ENCODE data around the gene PLEKHD1.

The PLEKHD1 gene

DNA sequence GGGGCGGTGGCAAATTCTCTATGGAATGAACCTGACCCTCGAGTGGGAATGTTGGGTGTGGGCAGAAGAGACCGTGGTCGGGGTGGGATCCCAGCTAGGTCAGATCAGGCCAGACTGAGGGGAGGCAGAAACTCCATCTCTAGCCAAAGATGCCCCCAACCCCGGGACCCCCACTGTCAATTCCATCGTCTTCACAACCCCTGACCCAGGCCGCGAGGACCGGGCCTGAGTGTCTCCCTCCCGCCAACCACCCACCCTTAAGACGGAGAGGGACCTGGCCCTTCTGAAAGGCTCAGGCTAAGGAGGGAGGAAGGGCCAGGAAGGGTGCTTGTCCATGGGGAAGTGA is 760 bp downstream of the PLEKHD1 start:
- TF ChIP-seq CEBPB (IDR thresholded peaks at IDR 0.05): no peak
- TF ChIP-seq ZBTB7A (IDR thresholded peaks at IDR 0.05; ENCODE audit: low read depth): no peak
- no peak for TF ChIP-seq TEAD4 (IDR thresholded peaks at IDR 0.05)
- TF ChIP-seq FOXM1 (IDR thresholded peaks at IDR 0.05; ENCODE audit: borderline replicate concordance, low read depth): no peak
- TF ChIP-seq EP300 (IDR thresholded peaks at IDR 0.05; ENCODE audit: borderline replicate concordance): no peak

DNA sequence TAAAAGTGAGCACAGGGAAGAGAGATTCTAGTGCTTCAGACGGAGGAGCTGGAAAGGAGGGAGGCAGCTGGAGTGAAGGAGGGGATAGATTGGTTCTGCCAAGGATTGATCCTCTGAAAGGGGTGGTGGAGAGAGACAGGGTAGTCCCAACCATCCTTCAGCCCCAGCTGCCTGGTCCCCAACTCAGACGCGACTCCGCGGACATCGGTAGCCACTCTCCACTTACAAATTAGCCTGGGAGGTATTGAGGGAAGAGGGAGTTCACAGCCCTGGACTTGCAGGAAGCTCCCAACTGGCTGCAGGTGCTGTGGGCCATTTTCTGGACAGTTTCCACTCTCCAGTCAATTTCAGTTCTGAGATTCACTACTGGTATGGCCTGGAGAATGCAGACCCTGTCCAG is 1.2 kb downstream of the PLEKHD1 start:
- TF ChIP-seq CEBPB (IDR thresholded peaks at IDR 0.05) (no peak), TAF1 (IDR thresholded peaks at IDR 0.05; ENCODE audit: low read depth) (no peak), RAD21 (IDR thresholded peaks at IDR 0.05; ENCODE audit: low read depth) (no peak), YY1 (IDR thresholded peaks at IDR 0.05; ENCODE audit: low read depth) (no peak), TEAD4 (IDR thresholded peaks at IDR 0.05) (no peak), TCF12 (IDR thresholded peaks at IDR 0.05; ENCODE audit: low read depth) (no peak), CREB1 (IDR thresholded peaks at IDR 0.05; ENCODE audit: low read depth) (no peak), EP300 (IDR thresholded peaks at IDR 0.05; ENCODE audit: borderline replicate concordance) (no peak), NFIC (IDR thresholded peaks at IDR 0.05) (no peak), ZBTB7A (IDR thresholded peaks at IDR 0.05; ENCODE audit: low read depth) (no peak), FOXM1 (IDR thresholded peaks at IDR 0.05; ENCODE audit: borderline replicate concordance, low read depth) (no peak), EGR1 (IDR thresholded peaks at IDR 0.05) (no peak)
- TF ChIP-seq, protein P1, sequence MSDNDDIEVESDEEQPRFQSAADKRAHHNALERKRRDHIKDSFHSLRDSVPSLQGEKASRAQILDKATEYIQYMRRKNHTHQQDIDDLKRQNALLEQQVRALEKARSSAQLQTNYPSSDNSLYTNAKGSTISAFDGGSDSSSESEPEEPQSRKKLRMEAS (IDR thresholded peaks at IDR 0.05): no peak
- TF ChIP-seq, protein P2, sequence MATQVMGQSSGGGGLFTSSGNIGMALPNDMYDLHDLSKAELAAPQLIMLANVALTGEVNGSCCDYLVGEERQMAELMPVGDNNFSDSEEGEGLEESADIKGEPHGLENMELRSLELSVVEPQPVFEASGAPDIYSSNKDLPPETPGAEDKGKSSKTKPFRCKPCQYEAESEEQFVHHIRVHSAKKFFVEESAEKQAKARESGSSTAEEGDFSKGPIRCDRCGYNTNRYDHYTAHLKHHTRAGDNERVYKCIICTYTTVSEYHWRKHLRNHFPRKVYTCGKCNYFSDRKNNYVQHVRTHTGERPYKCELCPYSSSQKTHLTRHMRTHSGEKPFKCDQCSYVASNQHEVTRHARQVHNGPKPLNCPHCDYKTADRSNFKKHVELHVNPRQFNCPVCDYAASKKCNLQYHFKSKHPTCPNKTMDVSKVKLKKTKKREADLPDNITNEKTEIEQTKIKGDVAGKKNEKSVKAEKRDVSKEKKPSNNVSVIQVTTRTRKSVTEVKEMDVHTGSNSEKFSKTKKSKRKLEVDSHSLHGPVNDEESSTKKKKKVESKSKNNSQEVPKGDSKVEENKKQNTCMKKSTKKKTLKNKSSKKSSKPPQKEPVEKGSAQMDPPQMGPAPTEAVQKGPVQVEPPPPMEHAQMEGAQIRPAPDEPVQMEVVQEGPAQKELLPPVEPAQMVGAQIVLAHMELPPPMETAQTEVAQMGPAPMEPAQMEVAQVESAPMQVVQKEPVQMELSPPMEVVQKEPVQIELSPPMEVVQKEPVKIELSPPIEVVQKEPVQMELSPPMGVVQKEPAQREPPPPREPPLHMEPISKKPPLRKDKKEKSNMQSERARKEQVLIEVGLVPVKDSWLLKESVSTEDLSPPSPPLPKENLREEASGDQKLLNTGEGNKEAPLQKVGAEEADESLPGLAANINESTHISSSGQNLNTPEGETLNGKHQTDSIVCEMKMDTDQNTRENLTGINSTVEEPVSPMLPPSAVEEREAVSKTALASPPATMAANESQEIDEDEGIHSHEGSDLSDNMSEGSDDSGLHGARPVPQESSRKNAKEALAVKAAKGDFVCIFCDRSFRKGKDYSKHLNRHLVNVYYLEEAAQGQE (IDR thresholded peaks at IDR 0.05; ENCODE audit: low read depth): no peak
- TF ChIP-seq, protein P3, sequence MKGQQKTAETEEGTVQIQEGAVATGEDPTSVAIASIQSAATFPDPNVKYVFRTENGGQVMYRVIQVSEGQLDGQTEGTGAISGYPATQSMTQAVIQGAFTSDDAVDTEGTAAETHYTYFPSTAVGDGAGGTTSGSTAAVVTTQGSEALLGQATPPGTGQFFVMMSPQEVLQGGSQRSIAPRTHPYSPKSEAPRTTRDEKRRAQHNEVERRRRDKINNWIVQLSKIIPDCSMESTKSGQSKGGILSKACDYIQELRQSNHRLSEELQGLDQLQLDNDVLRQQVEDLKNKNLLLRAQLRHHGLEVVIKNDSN (IDR thresholded peaks at IDR 0.05): no peak

DNA sequence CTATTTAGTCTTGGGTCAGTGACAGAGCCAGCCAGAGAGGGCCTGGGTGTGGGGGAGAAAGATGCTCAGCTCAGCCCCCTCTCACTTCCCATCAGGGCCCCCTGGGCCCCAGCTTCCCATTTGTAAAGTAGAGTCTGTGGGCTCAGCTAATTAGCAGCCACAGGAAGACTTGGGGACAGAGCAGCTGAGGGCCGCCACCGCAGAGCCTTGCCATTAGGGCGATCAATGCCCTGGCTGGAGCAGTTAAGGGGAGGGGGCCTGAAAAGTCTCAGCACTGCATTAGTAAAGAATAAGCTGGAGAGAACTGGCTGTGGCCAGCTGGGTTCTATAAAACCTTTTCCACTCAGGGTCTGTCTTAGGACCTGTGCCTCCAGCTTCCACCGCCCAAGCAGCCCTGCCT is 2.7 kb downstream of the PLEKHD1 start:
- TF ChIP-seq RAD21 (IDR thresholded peaks at IDR 0.05; ENCODE audit: low read depth) (no peak), ZBTB7A (IDR thresholded peaks at IDR 0.05; ENCODE audit: low read depth) (no peak), CEBPB (IDR thresholded peaks at IDR 0.05) (no peak), EP300 (IDR thresholded peaks at IDR 0.05; ENCODE audit: borderline replicate concordance) (no peak), TAF1 (IDR thresholded peaks at IDR 0.05; ENCODE audit: low read depth) (no peak), YY1 (IDR thresholded peaks at IDR 0.05; ENCODE audit: low read depth) (no peak), NFIC (IDR thresholded peaks at IDR 0.05) (no peak), CREB1 (IDR thresholded peaks at IDR 0.05; ENCODE audit: low read depth) (no peak), FOXM1 (IDR thresholded peaks at IDR 0.05; ENCODE audit: borderline replicate concordance, low read depth) (no peak), EGR1 (IDR thresholded peaks at IDR 0.05) (no peak), TEAD4 (IDR thresholded peaks at IDR 0.05) (no peak), TCF12 (IDR thresholded peaks at IDR 0.05; ENCODE audit: low read depth) (no peak)
- TF ChIP-seq, protein P1 (IDR thresholded peaks at IDR 0.05): no peak
- TF ChIP-seq, protein P3 (IDR thresholded peaks at IDR 0.05): no peak
- TF ChIP-seq, protein P2 (IDR thresholded peaks at IDR 0.05; ENCODE audit: low read depth): no peak

DNA sequence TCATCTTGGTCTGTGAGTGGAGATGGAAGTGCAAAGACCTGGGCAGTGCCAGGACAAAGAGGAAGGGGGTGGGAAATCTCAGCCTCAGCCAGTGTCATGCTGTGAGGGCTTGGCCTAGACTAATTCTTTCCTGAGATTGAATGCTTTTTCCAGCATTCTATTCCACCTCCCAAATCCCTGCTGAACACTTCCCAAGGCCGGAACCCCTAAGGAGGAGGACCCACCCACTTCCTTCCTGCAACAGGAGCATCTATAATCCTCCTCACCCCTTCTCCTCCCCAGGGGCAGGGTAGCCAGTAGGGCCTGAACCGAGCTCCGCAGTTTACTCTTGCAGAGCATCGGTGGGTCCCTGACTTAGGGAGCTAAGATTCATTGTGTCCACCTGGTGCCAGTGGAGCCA is 3.2 kb downstream of the PLEKHD1 start:
- TF ChIP-seq NFIC (IDR thresholded peaks at IDR 0.05) (peak; percentile 41), FOXM1 (IDR thresholded peaks at IDR 0.05; ENCODE audit: borderline replicate concordance, low read depth) (peak; percentile 20; the same call in 1 of the 2 replicates), EP300 (IDR thresholded peaks at IDR 0.05; ENCODE audit: borderline replicate concordance) (peak; percentile 79), TCF12 (IDR thresholded peaks at IDR 0.05; ENCODE audit: low read depth) (peak; percentile 68), YY1 (IDR thresholded peaks at IDR 0.05; ENCODE audit: low read depth) (no peak), ZBTB7A (IDR thresholded peaks at IDR 0.05; ENCODE audit: low read depth) (no peak)

DNA sequence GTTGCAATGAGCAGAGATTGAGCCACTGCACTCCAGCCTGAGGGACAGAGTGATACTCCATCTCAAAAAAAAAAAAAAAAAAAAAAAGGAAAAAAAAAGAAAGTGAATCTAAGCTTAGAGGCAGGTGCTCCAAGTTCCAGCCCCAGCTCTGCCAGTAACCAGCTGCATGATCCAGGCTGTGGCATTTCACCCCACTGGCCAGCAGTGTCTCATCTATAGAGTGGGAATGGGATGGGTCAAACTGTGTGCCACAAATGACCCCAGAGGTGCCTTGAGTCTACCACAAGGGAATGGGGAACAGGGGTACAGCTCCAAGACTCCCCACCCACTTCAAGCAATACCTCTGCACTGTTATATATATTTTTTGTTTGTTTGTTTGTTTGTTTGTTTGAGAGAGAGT is 5.0 kb downstream of the PLEKHD1 start:
- TF ChIP-seq TAF1 (IDR thresholded peaks at IDR 0.05; ENCODE audit: low read depth) (no peak), CREB1 (IDR thresholded peaks at IDR 0.05; ENCODE audit: low read depth) (no peak), EP300 (IDR thresholded peaks at IDR 0.05; ENCODE audit: borderline replicate concordance) (no peak), YY1 (IDR thresholded peaks at IDR 0.05; ENCODE audit: low read depth) (no peak), ZBTB7A (IDR thresholded peaks at IDR 0.05; ENCODE audit: low read depth) (no peak), RAD21 (IDR thresholded peaks at IDR 0.05; ENCODE audit: low read depth) (no peak), CEBPB (IDR thresholded peaks at IDR 0.05) (no peak), EGR1 (IDR thresholded peaks at IDR 0.05) (no peak), NFIC (IDR thresholded peaks at IDR 0.05) (no peak)
- TF ChIP-seq, protein P1 (IDR thresholded peaks at IDR 0.05): no peak
- TF ChIP-seq, protein P2 (IDR thresholded peaks at IDR 0.05; ENCODE audit: low read depth): no peak
